K562 (cell line): ENCODE measurements around the gene TTC38. TPM values are rescaled to one million over a fixed set of nuclear protein-coding genes. Genes with fewer than 3 reads are reported as not detected.

Experiments used
- ARHGAP35 ChIP-seq: fragments of 450-650 bp; IDR thresholded peaks from 2 replicates; pipeline ENCODE4 v1.6.1; 2018; ENCODE audit not compliant: partially characterized antibody
- ATF2 ChIP-seq: sonication (generic); formaldehyde crosslinking; IDR thresholded peaks from 2 replicates; pipeline ENCODE4 v1.8.1; 2022; ENCODE audit warnings: missing genetic modification reagents
- CREM ChIP-seq: IDR thresholded peaks from 2 replicates; pipeline ENCODE4 v1.6.1; 2014; ENCODE audit warnings: antibody characterized with exemption, low read depth
- CUX1 ChIP-seq: fragments of 200-800 bp; sonication (Bioruptor generic); IDR thresholded peaks from 2 replicates; pipeline ENCODE4 v1.6.1; 2016; ENCODE audit warnings: missing genetic modification characterization, missing compliant biosample characterization
- CXXC5 ChIP-seq: fragments of 250-450 bp; sonication (Bioruptor Pico); IDR thresholded peaks from 2 replicates; pipeline ENCODE4 v1.8.0; 2022; ENCODE audit warnings: inconsistent platforms, mild to moderate bottlenecking, moderate library complexity
- GATA2 ChIP-seq: sonication (generic); formaldehyde crosslinking; IDR thresholded peaks from 2 replicates; pipeline ENCODE4 v1.4.0; 2020; ENCODE audit warnings: mild to moderate bottlenecking, missing genetic modification reagents
- MYNN ChIP-seq, 2 experiments: sonication (generic); formaldehyde crosslinking in 1 of 2; IDR thresholded peaks; 2 replicates each; pipeline versions ENCODE4 v1.5.0 to v1.6.1; 2016 to 2020; ENCODE audit warnings: antibody characterized with exemption in 1 of 2, missing genetic modification reagents in 1 of 2
- TRIM25 ChIP-seq: fragments of 450-650 bp; IDR thresholded peaks from 2 replicates; pipeline ENCODE4 v1.7.0; 2016; ENCODE audit warnings: borderline replicate concordance
- ZC3H8 ChIP-seq: fragments of 450-650 bp; IDR thresholded peaks from 2 replicates; pipeline ENCODE4 v1.6.1; 2017
- ZNF586 ChIP-seq: fragments of 450-650 bp; formaldehyde crosslinking; conservative IDR thresholded peaks from 2 replicates; pipeline ENCODE4 v1.4.0; 2020; ENCODE audit warnings: mild to moderate bottlenecking, moderate library complexity
- ZNF655 ChIP-seq: fragments of 250-450 bp; sonication (Bioruptor Pico); IDR thresholded peaks from 2 replicates; pipeline ENCODE4 v1.5.0; 2021
- ZNF696 ChIP-seq: fragments of 250-450 bp; sonication (Bioruptor Pico); conservative IDR thresholded peaks from 2 replicates; pipeline ENCODE4 v1.4.0; 2020; ENCODE audit warnings: mild to moderate bottlenecking, moderate library complexity
- ZNF780A ChIP-seq: fragments of 250-450 bp; sonication (Bioruptor Pico); IDR thresholded peaks from 2 replicates; pipeline ENCODE4 v1.5.0; 2021; ENCODE audit warnings: mild to moderate bottlenecking
- polyA plus RNA-seq, 8 experiments: library from polyadenylated mRNA; depleted of rRNA in 4 of 8; stranded (reverse) in 5 of 8; unstranded in 3 of 8; fragments of >200 nt; fragmentation: Nextera tagmentation in 2 of 8; fragmentation: Illumina TruSeq in 1 of 8; extraction: Ambion mirVana in 2 of 8; extraction: Trizol in 1 of 8; gene quantifications; 2 replicates each; pipeline versions ENCODE4 v1.2.1 to v1.2.3, GENCODE V29; 2011 to 2014; ENCODE audit warnings: inconsistent platforms in 1 of 8, missing spikeins in 1 of 8
- total RNA-seq, 7 experiments: library from RNA; depleted of rRNA in 6 of 7; stranded (reverse); fragments of >200 nt in 6 of 7; fragmentation: Illumina TruSeq in 2 of 7; extraction: Trizol in 2 of 7; gene quantifications; 2 replicates each; pipeline versions ENCODE4 v1.2.1 to v1.2.3, GENCODE V29; 2011 to 2021; ENCODE audit warnings: low replicate concordance in 1 of 7

TTC38 gene
- total and polyA plus RNA-seq, 9 of the 15 experiments (the other 6 are each of a cell fraction or from before 2014, with no cell fraction given): 0.84 to 28.4 (median 18.1) TPM

GRCh38 chr22:46296257-46297150 is 28.7 kb downstream of the TTC38 start, which contains the start of gene GTSE1 (continued):
- TF ChIP-seq TRIM25 (no peak), ARHGAP35 (no peak), GATA2 (CRISPR knock-in tag) (no peak), ZC3H8 (no peak), CREM (peak; percentile 80), ZNF655 (CRISPR knock-in tag) (no peak), ZNF780A (no peak), CXXC5 (CRISPR knock-in tag) (peak; percentile 88), CUX1 (CRISPR knock-in tag) (no peak), MYNN (IDR thresholded peaks at IDR 0.05) (peak; percentile 65; the same call in 1 of the 2 replicates), MYNN (CRISPR knock-in tag; IDR thresholded peaks at IDR 0.05) (no peak), ZNF586 (no peak), ZNF696 (CRISPR knock-in tag) (no peak), ATF2 (CRISPR knock-in tag) (no peak)
